AG09309 (cell line): ENCODE measurements around the gene PLEKHM3.

Experiments used
- DNase-seq: peaks from one replicate; pipeline ENCODE4 v3.0.0-alpha.2; 2010; ENCODE audit warnings: low read depth
- H3K4me3 ChIP-seq: 2 replicates; pipeline ENCODE4 v1.5.1; 2011; ENCODE audit warnings: mild to moderate bottlenecking, low read depth, low read length, moderate library complexity; ENCODE audit not compliant: control insufficient read depth
- TF ChIP-seq, protein P1 (sequence below): IDR thresholded peaks from 2 replicates; pipeline ENCODE4 v1.5.1; 2011; ENCODE audit warnings: mild to moderate bottlenecking, low read depth, low read length, inconsistent platforms; ENCODE audit not compliant: insufficient read depth, control insufficient read depth; ENCODE audit errors: missing control alignments

Gene PLEKHM3

DNA sequence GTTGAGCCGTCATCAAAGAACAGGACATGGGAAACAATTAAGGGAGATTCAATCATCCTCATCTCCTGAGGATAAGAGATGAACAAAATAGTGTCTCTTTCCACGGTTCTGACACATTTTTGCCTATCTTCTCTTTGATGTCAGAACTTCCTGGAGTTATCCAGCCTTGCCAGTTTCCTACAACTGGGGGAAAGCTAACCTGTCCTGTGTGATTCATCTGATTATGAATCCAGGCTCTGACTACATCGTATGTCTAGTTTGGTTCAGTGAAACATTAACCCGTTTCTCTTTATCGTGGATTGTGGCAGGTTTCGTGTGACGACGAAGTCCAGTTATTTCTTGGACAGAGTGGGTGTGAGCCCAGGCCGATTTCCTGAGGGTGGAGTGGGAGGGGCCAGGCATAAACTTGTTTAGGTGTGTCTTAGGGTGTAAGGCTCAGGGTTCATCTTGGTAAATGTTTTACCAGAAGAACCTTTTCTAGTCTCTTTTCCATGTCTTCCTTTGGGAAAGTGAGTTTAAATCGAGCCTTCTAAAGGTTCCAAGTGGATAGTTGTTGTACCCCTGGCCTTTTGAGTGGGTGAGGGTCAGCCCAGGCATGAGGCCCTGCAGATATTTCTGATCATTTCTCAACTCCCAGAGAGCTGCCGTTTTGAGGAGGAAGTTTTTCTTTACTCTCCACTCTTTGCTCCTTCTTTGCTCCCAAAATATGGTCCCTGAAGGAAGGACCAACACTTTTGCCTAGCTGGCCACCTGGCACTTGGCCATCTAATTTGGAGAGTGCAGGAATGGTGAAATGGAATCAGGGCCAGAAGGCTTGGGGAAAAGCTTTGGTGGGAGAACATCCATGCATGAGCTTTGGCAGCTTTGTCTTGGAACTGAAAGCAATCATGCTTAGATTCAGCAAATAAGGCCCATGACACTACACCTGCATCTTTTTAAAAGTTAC lies 205.2 kb downstream of the PLEKHM3 start:
- TF ChIP-seq, protein P1, sequence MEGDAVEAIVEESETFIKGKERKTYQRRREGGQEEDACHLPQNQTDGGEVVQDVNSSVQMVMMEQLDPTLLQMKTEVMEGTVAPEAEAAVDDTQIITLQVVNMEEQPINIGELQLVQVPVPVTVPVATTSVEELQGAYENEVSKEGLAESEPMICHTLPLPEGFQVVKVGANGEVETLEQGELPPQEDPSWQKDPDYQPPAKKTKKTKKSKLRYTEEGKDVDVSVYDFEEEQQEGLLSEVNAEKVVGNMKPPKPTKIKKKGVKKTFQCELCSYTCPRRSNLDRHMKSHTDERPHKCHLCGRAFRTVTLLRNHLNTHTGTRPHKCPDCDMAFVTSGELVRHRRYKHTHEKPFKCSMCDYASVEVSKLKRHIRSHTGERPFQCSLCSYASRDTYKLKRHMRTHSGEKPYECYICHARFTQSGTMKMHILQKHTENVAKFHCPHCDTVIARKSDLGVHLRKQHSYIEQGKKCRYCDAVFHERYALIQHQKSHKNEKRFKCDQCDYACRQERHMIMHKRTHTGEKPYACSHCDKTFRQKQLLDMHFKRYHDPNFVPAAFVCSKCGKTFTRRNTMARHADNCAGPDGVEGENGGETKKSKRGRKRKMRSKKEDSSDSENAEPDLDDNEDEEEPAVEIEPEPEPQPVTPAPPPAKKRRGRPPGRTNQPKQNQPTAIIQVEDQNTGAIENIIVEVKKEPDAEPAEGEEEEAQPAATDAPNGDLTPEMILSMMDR, result no peak
- no peak overlapping the region for H3K4me3 ChIP-seq
- no peak for DNase-seq

DNA sequence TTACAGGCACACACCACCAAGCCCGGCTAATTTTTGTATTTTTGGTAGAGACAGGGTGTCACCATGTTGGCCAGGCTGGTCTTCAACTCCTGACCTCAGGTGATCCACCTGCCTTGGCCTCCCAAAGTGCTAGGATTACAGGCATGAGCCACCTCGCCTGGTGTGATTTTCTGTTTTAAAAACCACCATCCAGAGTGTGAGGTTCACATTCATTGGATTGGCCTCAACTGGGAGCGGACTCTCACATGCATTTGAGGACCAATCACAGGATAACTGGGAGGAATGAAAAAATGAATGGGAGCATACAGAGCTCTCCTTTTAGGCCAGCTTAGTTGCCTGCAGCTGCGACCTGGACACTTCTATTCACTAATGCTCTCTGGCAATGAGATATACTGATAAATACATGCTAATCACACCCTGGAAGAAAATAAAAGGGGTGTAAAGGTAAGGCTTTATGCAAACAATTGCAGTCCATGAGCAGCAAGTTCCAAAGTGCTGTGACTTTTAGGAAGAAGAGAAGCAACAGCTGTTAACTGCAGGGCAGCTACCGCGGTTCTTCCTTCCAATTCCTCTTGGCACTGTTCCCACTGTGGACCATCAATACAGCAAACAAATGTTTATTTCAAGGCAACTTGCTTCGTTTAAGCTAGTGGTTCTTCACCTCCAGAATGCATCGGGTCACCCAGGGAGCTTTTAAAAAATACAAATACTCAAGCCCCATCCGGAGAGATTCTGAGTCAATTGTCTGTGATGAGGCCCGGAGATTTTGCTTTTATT lies 206.1 kb downstream of the PLEKHM3 start:
- H3K4me3 ChIP-seq, result no peak overlapping the region
- DNase-seq, result no peak
- TF ChIP-seq, protein P1, result no peak

GRCh38 chr2:207816546-207816945 lies 208.8 kb downstream of the PLEKHM3 start:
- TF ChIP-seq, protein P1, result no peak

GRCh38 chr2:207815254-207815653 lies 210.1 kb downstream of the PLEKHM3 start:
- DNase-seq, result no peak
- H3K4me3 ChIP-seq, result no peak overlapping the region
- TF ChIP-seq, protein P1, result no peak

More at GRCh38 chr2:207816546-207816945, 208.8 kb downstream of the PLEKHM3 start:
- no peak for DNase-seq
- H3K4me3 ChIP-seq, result no peak overlapping the region

GRCh38 chr2:207813942-207814341 lies 211.4 kb downstream of the PLEKHM3 start:
- TF ChIP-seq, protein P1, result no peak
- no peak for DNase-seq
- H3K4me3 ChIP-seq, result no peak overlapping the region

GRCh38 chr2:207813221-207813916 lies 212.0 kb downstream of the PLEKHM3 start:
- TF ChIP-seq, protein P1, result no peak
- no peak overlapping the region for H3K4me3 ChIP-seq
- DNase-seq, result no peak
